HepG2 (cell line): ENCODE data around the gene NOL12. TPM values are rescaled to one million over a fixed set of nuclear protein-coding genes. Genes with fewer than 3 reads are reported as not detected.

Source experiments
- ATAC-seq: fragments of 200-7000 bp; cut with Tn5 transposase; 3 replicates; pipeline ENCODE4 v1.9.1; 2020; ENCODE audit warnings: mild to moderate bottlenecking, moderate library complexity
- BruUV-seq: library from RNA; stranded (reverse); fragments of 400-500 nt; replicated peaks from 2 replicates; lab custom pipeline; 2021; lab: Mats Ljungman, UMichigan
- CTCF ChIA-PET: fragments of 300-600 bp; formaldehyde crosslinking; extraction: SDS; loops from one replicate; lab custom pipeline; 2021; ENCODE audit warnings: low total read pairs, inconsistent platforms, low intra/inter-chr PET ratio; lab: Yijun Ruan, JAX
- POLR2A ChIA-PET: fragments of 350-600 bp; sonication (Branson Sonifier 250); formaldehyde crosslinking; loops from one replicate; lab custom pipeline; 2020; ENCODE audit warnings: antibody characterized with exemption, inconsistent platforms; lab: Yijun Ruan, JAX
- DNase-seq: peaks from one replicate; pipeline ENCODE4 v3.0.0-alpha.2; 2015; ENCODE audit warnings: low spot score
- FAIRE-seq: peaks from 3 replicates; lab custom pipeline; 2011; peaks lifted over from hg19 to GRCh38; lab: Jason Lieb, UNC
- H2AFZ ChIP-seq: one replicate; pipeline ENCODE4 v1.6.1; 2011; ENCODE audit warnings: low read length, inconsistent platforms
- H3K27ac ChIP-seq: fragments of 300-600 bp; 3 replicates; pipeline ENCODE4 v1.8.0; 2011; ENCODE audit warnings: mixed run types, mild to moderate bottlenecking, mixed read lengths, low read length, inconsistent platforms; ENCODE audit not compliant: insufficient read depth; ENCODE audit errors: extremely low read length
- H3K27me3 ChIP-seq, 2 experiments: fragments of 200-600 bp in 1 of 2; 2 replicates in 1 of 2; 3 replicates in 1 of 2; pipeline versions ENCODE4 v1.6.0 to v1.8.0; 2011; ENCODE audit warnings: low read length in 2 of 2, mild to moderate bottlenecking in 2 of 2, moderate library complexity in 2 of 2, inconsistent platforms in 1 of 2; ENCODE audit not compliant: insufficient read depth in 2 of 2, control insufficient read depth in 1 of 2
- H3K36me3 ChIP-seq, 2 experiments: fragments of 200-600 bp in 1 of 2; replicated peaks in 1 of 2; 2 replicates in 1 of 2; 3 replicates in 1 of 2; pipeline versions ENCODE4 v1.5.1 to v1.8.0; 2011; ENCODE audit warnings: low read length in 2 of 2, inconsistent platforms in 1 of 2; ENCODE audit not compliant: insufficient read depth in 2 of 2, control insufficient read depth in 1 of 2
- H3K4me1 ChIP-seq: 2 replicates; pipeline ENCODE4 v1.5.1; 2012; ENCODE audit warnings: low read length, inconsistent platforms; ENCODE audit not compliant: insufficient read depth
- H3K4me2 ChIP-seq: 2 replicates; pipeline ENCODE4 v1.6.0; 2011; ENCODE audit warnings: low read depth, low read length, inconsistent platforms
- H3K4me3 ChIP-seq, 3 experiments: fragments of 200-600 bp in 1 of 3; sonication (generic), shearing (Covaris generic) in 1 of 3; replicated peaks in 1 of 3; 2 replicates each; pipeline ENCODE4 v1.5.1; 2011 to 2016; ENCODE audit warnings: low read length in 3 of 3, inconsistent platforms in 2 of 3, low read depth in 2 of 3, mild to moderate bottlenecking in 2 of 3, control low read depth in 1 of 3, mixed read lengths in 1 of 3; ENCODE audit not compliant: insufficient read depth in 1 of 3
- H3K79me2 ChIP-seq: one replicate; pipeline ENCODE4 v1.6.1; 2011; ENCODE audit warnings: low read length, inconsistent platforms; ENCODE audit not compliant: insufficient read depth
- H3K9ac ChIP-seq: 2 replicates; pipeline ENCODE4 v1.6.0; 2011; ENCODE audit warnings: mild to moderate bottlenecking, low read depth, low read length, inconsistent platforms; ENCODE audit not compliant: insufficient read depth
- H3K9me3 ChIP-seq: 2 replicates; pipeline ENCODE4 v1.5.1; 2012; ENCODE audit warnings: mild to moderate bottlenecking, low read length
- H4K20me1 ChIP-seq: 2 replicates; pipeline ENCODE4 v1.6.0; 2011; ENCODE audit warnings: inconsistent platforms, mild to moderate bottlenecking, low read length, moderate library complexity; ENCODE audit not compliant: insufficient read depth
- ELF3 ChIP-seq: IDR thresholded peaks from 2 replicates; pipeline ENCODE4 v1.6.1; 2016; ENCODE audit warnings: missing genetic modification reagents, missing compliant biosample characterization
- HDAC2 ChIP-seq: sonication (generic); formaldehyde crosslinking; IDR thresholded peaks from 2 replicates; pipeline ENCODE4 v1.4.0; 2020; ENCODE audit warnings: missing genetic modification reagents
- HMG20B ChIP-seq: conservative IDR thresholded peaks from 2 replicates; pipeline ENCODE4 v1.6.1; 2016; ENCODE audit warnings: missing genetic modification reagents, missing compliant biosample characterization
- KAT7 ChIP-seq: IDR thresholded peaks from 2 replicates; pipeline ENCODE4 v1.6.1; 2018; ENCODE audit warnings: borderline replicate concordance, missing compliant biosample characterization
- MIER2 ChIP-seq: IDR thresholded peaks from 2 replicates; pipeline ENCODE4 v1.6.1; 2016; ENCODE audit warnings: missing biosample characterization, missing genetic modification reagents
- PITX1 ChIP-seq: sonication (generic); formaldehyde crosslinking; IDR thresholded peaks from 2 replicates; pipeline ENCODE4 v1.5.1; 2020; ENCODE audit warnings: mild to moderate bottlenecking, missing genetic modification reagents
- RXRB ChIP-seq: IDR thresholded peaks from 2 replicates; pipeline ENCODE4 v1.6.1; 2016; ENCODE audit warnings: borderline replicate concordance, missing genetic modification reagents, missing compliant biosample characterization
- SAP130 ChIP-seq: IDR thresholded peaks from 2 replicates; pipeline ENCODE4 v1.6.1; 2016; ENCODE audit warnings: low read depth
- SOX13 ChIP-seq, 3 experiments: fragments of 450-650 bp in 1 of 3; sonication (generic) in 1 of 3; formaldehyde crosslinking in 1 of 3; IDR thresholded peaks in 2 of 3; conservative IDR thresholded peaks in 1 of 3; 2 replicates each; pipeline versions ENCODE4 v1.5.0 to v1.6.1; 2016 to 2020; ENCODE audit warnings: antibody characterized with exemption in 1 of 3, mild to moderate bottlenecking in 1 of 3, missing compliant biosample characterization in 1 of 3, missing genetic modification reagents in 1 of 3, moderate library complexity in 1 of 3
- TAF1 ChIP-seq: sonication (generic); formaldehyde crosslinking; IDR thresholded peaks from 2 replicates; pipeline ENCODE4 v1.4.0; 2020; ENCODE audit warnings: missing genetic modification reagents
- THAP11 ChIP-seq: IDR thresholded peaks from 2 replicates; pipeline ENCODE4 v1.6.1; 2016; ENCODE audit warnings: missing biosample characterization, missing genetic modification reagents
- ZNF317 ChIP-seq: sonication (generic); formaldehyde crosslinking; IDR thresholded peaks from 2 replicates; pipeline ENCODE4 v1.5.0; 2020; ENCODE audit warnings: mild to moderate bottlenecking, missing genetic modification reagents
- ZNF354B ChIP-seq: sonication (generic); formaldehyde crosslinking; IDR thresholded peaks from 2 replicates; pipeline ENCODE4 v1.8.0; 2022; ENCODE audit warnings: mild to moderate bottlenecking, missing genetic modification reagents
- ZNF776 ChIP-seq: sonication (generic); formaldehyde crosslinking; IDR thresholded peaks from 2 replicates; pipeline ENCODE4 v1.4.0; 2020; ENCODE audit warnings: mild to moderate bottlenecking, missing genetic modification reagents
- WGBS: methylation state at CpG from one replicate; pipeline ENCODE4 v1.1.6; 2017; ENCODE audit warnings: low lambda C conversion rate; 5-methylcytosine and 5-hydroxymethylcytosine counted together
- in situ Hi-C: cut with HindIII; loops from 2 replicates; pipeline ENCODE4 v1.10.0; 2017; ENCODE audit warnings: low pct_unique_long_range_greater_than_20kb; ENCODE audit not compliant: extremely low pct_ligation_motif_present
- intact Hi-C: fragments of 100-400 bp; cut with micrococcal nuclease; formaldehyde crosslinking; loops from one replicate; pipeline ENCODE4 v1.10.0; 2022; ENCODE audit not compliant: unreplicated experiment
- polyA plus RNA-seq, 8 experiments: library from polyadenylated mRNA; depleted of rRNA in 3 of 8; stranded (reverse) in 7 of 8; unstranded in 1 of 8; fragments of >200 nt; fragmentation: Illumina TruSeq in 4 of 8; extraction: Trizol in 4 of 8; gene quantifications; 2 replicates each; pipeline versions ENCODE4 v1.2.1 to v1.2.3, GENCODE V29; 2011 to 2016; ENCODE audit warnings: low read depth in 4 of 8, missing spikeins in 1 of 8, mixed read lengths in 1 of 8; ENCODE audit not compliant: insufficient read depth in 1 of 8
- total RNA-seq, 5 experiments: library from RNA; depleted of rRNA; stranded (reverse); fragments of >200 nt; fragmentation: Illumina TruSeq; extraction: Trizol; gene quantifications; 2 replicates each; pipeline ENCODE4 v1.2.3, GENCODE V29; 2016; ENCODE audit warnings: low read depth in 1 of 5
- TF ChIP-seq, protein P1 (sequence below): sonication (generic); formaldehyde crosslinking; IDR thresholded peaks from 2 replicates; pipeline ENCODE4 v1.5.0; 2020; ENCODE audit warnings: mild to moderate bottlenecking, missing genetic modification reagents
- TF ChIP-seq, protein P2 (sequence below): sonication (generic); formaldehyde crosslinking; IDR thresholded peaks from 2 replicates; pipeline ENCODE4 v1.4.0; 2020; ENCODE audit warnings: missing genetic modification reagents
- TF ChIP-seq, protein P3 (sequence below): sonication (generic); formaldehyde crosslinking; IDR thresholded peaks from 2 replicates; pipeline ENCODE4 v1.9.0; 2022; ENCODE audit warnings: missing genetic modification reagents, mild to moderate bottlenecking, borderline replicate concordance

NOL12 gene
- total and polyA plus RNA-seq, 2 of the 13 experiments (the other 11 are each of a cell fraction or from before 2014, with no cell fraction given) = 14.3 to 31.4 TPM

DNA sequence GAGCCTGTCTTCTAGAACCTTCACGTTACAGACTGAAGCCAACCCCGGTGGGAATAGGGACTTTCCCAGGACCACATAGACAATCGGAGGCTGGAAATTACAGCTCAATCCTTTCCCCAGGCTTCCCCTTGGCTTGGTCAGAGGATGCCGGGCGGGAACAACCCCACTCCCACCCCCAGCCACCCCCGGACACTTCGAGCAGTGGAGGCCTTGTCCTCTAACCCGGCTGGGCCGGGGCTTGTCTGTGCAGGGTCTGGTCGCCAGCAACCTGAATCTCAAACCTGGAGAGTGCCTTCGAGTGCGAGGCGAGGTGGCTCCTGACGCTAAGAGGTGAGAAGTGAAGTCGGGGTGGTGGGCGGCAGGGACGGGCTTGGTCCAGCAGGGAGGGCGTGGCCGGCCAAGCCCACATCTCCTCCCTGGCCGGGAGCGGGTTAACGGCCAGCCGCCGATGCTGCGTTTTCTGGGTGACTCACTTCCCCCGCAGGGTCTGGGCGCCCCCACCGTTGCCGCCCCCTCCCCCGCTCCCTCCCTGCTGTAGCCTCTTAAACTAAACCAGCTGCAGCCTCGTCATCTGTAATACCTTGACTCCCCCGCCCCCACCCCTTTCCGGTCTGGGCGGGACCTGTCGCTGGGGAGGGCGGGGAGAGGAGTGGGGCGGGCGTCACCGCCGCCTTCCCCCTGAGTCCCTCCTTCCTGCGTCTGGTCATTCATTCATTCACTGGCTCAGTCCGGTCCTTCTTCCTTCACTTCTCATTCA is 9.2 kb upstream of the NOL12 start:
- H3K36me3 ChIP-seq = peaks cover 0 to 2% of the 10 kb centered on the region in 2 experiments; a peak in 1 of 5 replicates
- under 1% methylated on average over 20 of the region's 42 CpGs for WGBS
- peak; percentile 75 for DNase-seq
- H3K27ac ChIP-seq = peak overlapping the region; percentile 33
- no peaks in the 10 kb centered on the region for H3K27me3 ChIP-seq
- peaks cover 54% of the 10 kb centered on the region for H3K4me1 ChIP-seq
- ChIA-PET CTCF (no interaction called here), POLR2A (interaction anchor here (0.6 to 6.0 kb wide), 7 partner anchors 9 to 323 kb away, joined by 3 to 120 read pairs (median 4); partner anchors contain the start of genes NOL12 and PDXP)
- H3K9ac ChIP-seq = peak overlapping the region; percentile 71
- no peaks in the 10 kb centered on the region for H3K9me3 ChIP-seq
- no peaks in the 10 kb centered on the region for H3K79me2 ChIP-seq
- in situ Hi-C loops = no loop called here
- no peak overlapping the region for H2AFZ ChIP-seq
- H3K4me2 ChIP-seq = peak overlapping the region; percentile 96
- intact Hi-C loops = loop anchor here (1.0 kb wide), 1 partner anchor 16 kb away; no protein-coding TSS in a partner anchor
- no peaks in the 10 kb centered on the region for H4K20me1 ChIP-seq
- BruUV-seq = no TSS peak
- no peak for FAIRE-seq
- ATAC-seq = peak; percentile 20
- H3K4me3 ChIP-seq = peak overlapping the region; percentile 57 to 71 (median 59)
- TF ChIP-seq, protein P1, sequence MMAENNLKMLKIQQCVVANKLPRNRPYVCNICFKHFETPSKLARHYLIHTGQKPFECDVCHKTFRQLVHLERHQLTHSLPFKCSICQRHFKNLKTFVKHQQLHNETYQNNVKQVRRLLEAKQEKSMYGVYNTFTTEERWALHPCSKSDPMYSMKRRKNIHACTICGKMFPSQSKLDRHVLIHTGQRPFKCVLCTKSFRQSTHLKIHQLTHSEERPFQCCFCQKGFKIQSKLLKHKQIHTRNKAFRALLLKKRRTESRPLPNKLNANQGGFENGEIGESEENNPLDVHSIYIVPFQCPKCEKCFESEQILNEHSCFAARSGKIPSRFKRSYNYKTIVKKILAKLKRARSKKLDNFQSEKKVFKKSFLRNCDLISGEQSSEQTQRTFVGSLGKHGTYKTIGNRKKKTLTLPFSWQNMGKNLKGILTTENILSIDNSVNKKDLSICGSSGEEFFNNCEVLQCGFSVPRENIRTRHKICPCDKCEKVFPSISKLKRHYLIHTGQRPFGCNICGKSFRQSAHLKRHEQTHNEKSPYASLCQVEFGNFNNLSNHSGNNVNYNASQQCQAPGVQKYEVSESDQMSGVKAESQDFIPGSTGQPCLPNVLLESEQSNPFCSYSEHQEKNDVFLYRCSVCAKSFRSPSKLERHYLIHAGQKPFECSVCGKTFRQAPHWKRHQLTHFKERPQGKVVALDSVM (CRISPR knock-in tag) = peak; percentile 16; the same call in 1 of the 2 replicates
- peak; percentile 21; the same call in 1 of the 2 replicates for TF ChIP-seq ELF3 (CRISPR knock-in tag)
- no peak for TF ChIP-seq ZNF354B (CRISPR knock-in tag)
- TF ChIP-seq TAF1 = peak; percentile 29; the same call in 1 of the 2 replicates
- 0 out of 2 replicates have a peak, but pooled peaks have one; percentile 18 for TF ChIP-seq THAP11
- TF ChIP-seq PITX1 (CRISPR knock-in tag) = 0 out of 2 replicates have a peak, but pooled peaks have one; percentile 26
- no peak for TF ChIP-seq HMG20B (CRISPR knock-in tag)
- TF ChIP-seq SOX13 (IDR thresholded peaks at IDR 0.05) = no peak
- peak in 1 of 2 experiments; percentile 25; a peak in 1 of 4 replicates for TF ChIP-seq SOX13 (CRISPR knock-in tag; conservative IDR thresholded peaks at IDR 0.05 in 1 of 2, IDR thresholded peaks at IDR 0.05 in 1 of 2)
- no peak for TF ChIP-seq MIER2 (CRISPR knock-in tag)
- TF ChIP-seq RXRB (CRISPR knock-in tag) = 0 out of 2 replicates have a peak, but pooled peaks have one; percentile 19
- 0 out of 2 replicates have a peak, but pooled peaks have one; percentile 33 for TF ChIP-seq ZNF317
- TF ChIP-seq KAT7 = no peak
- TF ChIP-seq HDAC2 (CRISPR knock-in tag) = 0 out of 2 replicates have a peak, but pooled peaks have one; percentile 37
- TF ChIP-seq, protein P2, sequence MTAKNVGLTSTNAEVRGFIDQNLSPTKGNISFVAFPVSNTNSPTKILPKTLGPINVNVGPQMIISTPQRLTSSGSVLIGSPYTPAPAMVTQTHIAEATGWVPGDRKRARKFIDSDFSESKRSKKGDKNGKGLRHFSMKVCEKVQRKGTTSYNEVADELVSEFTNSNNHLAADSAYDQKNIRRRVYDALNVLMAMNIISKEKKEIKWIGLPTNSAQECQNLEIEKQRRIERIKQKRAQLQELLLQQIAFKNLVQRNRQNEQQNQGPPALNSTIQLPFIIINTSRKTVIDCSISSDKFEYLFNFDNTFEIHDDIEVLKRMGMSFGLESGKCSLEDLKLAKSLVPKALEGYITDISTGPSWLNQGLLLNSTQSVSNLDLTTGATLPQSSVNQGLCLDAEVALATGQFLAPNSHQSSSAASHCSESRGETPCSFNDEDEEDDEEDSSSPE (CRISPR knock-in tag) = 0 out of 2 replicates have a peak, but pooled peaks have one; percentile 25
- peak; percentile 81 for TF ChIP-seq SAP130 (CRISPR knock-in tag)
- TF ChIP-seq, protein P3, sequence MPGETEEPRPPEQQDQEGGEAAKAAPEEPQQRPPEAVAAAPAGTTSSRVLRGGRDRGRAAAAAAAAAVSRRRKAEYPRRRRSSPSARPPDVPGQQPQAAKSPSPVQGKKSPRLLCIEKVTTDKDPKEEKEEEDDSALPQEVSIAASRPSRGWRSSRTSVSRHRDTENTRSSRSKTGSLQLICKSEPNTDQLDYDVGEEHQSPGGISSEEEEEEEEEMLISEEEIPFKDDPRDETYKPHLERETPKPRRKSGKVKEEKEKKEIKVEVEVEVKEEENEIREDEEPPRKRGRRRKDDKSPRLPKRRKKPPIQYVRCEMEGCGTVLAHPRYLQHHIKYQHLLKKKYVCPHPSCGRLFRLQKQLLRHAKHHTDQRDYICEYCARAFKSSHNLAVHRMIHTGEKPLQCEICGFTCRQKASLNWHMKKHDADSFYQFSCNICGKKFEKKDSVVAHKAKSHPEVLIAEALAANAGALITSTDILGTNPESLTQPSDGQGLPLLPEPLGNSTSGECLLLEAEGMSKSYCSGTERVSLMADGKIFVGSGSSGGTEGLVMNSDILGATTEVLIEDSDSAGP = peak; percentile 14; the same call in 1 of the 2 replicates
- 0 out of 2 replicates have a peak, but pooled peaks have one; percentile 49 for TF ChIP-seq ZNF776
